Spleen (tissue), 7 donors: ENCODE measurements around the gene AKIP1.

Experiments
- CTCF ChIP-seq, 11 experiments: fragments of 200-600 bp in 7 of 11; fragments of 450-650 bp in 4 of 11; sonication (generic) in 4 of 11; IDR thresholded peaks in 8 of 11; conservative IDR thresholded peaks in 3 of 11; 1 replicate in 7 of 11; 2 replicates in 4 of 11; pipeline versions ENCODE4 v1.4.0 to v1.8.0; 2016 to 2021; ENCODE audit warnings: antibody characterized with exemption in 11 of 11, inconsistent platforms in 4 of 11, mild to moderate bottlenecking in 1 of 11
- POLR2A ChIP-seq, 3 donors: fragments of 450-650 bp; IDR thresholded peaks; one replicate each; pipeline ENCODE4 v1.5.1; 2017; ENCODE audit warnings: antibody characterized with exemption in 3 of 3, mild to moderate bottlenecking in 1 of 3
- donor health status: DM: no; HTN: no; CAD: no; lungs with moderate emphysema.
- donor health status: DM: no; HTN: no; CAD: no.
- donor health status: DM: no; HTN: no; CAD: no.

GRCh38 chr11:8928981-8929615, 18.1 kb downstream of the AKIP1 start:
- TF ChIP-seq CTCF (IDR thresholded peaks at IDR 0.05 in 8 of 11, conservative IDR thresholded peaks at IDR 0.05 in 3 of 11) (no peak), POLR2A (IDR thresholded peaks at IDR 0.05) (no peak)
